ENCODE measurements around the gene DICER1. TPM values are rescaled to one million over a fixed set of nuclear protein-coding genes. Genes with fewer than 3 reads are reported as not detected.

DICER1 gene
- total RNA-seq, 1 experiment from 2014 or later = 32.7 TPM

- Histone ChIP-seq H3K27me3 (ENCODE audit: control insufficient read depth, insufficient read depth, low read length) (no peaks in the 10 kb centered on the region), H3K9me3 (ENCODE audit: control insufficient read depth, insufficient read depth, low read depth, low read length) (peaks cover 2% of the 10 kb centered on the region; the same call in 1 of the 2 replicates), H3K4me3 (ENCODE audit: low read depth in 2 of 2, low read length in 2 of 2) (no peak overlapping the region), H3K27ac (ENCODE audit: low read length) (no peak overlapping the region), H3K36me3 (ENCODE audit: control insufficient read depth, insufficient read depth, low read length) (no peaks in the 10 kb centered on the region), H3K4me1 (ENCODE audit: control insufficient read depth, insufficient read depth, low read length) (peaks cover 6% of the 10 kb centered on the region)
- DNase-seq (ENCODE audit: low read depth, low spot score) (no peak), ATAC-seq (no peak)
- CTCF ChIA-PET = interaction anchor here (0.7 kb wide), 1 partner anchor 1739 kb away, joined by 3 read pairs; no protein-coding TSS in a partner anchor
- intact Hi-C loops (cut with micrococcal nuclease; ENCODE audit: unreplicated experiment) (no loop called here), in situ Hi-C loops (cut with HindIII; ENCODE audit: low pct_unique_long_range_greater_than_20kb, low sequenced_read_pairs) (no loop called here)
- no TSS peak for BruUV-seq (replicated peaks)
- TF ChIP-seq CTCF (IDR thresholded peaks at IDR 0.05) (no peak), SIN3A (IDR thresholded peaks at IDR 0.05; ENCODE audit: borderline replicate concordance, insufficient read depth, low read depth, low read length) (no peak), REST (IDR thresholded peaks at IDR 0.05; ENCODE audit: insufficient read depth in 1 of 2, low read depth in 2 of 2, low read length in 1 of 2) (no peak), POLR2AphosphoS5 (IDR thresholded peaks at IDR 0.05; ENCODE audit: low read depth, low read length) (no peak), TCF7L2 (IDR thresholded peaks at IDR 0.05; ENCODE audit: low read depth, low read length) (no peak)
- POLR2A ChIA-PET = no interaction called here
Observed at GRCh38 chr14:95149441-95149840, 7.9 kb downstream of the DICER1 start.

- ChIA-PET POLR2A (interaction anchor here (0.7 kb wide), 1 partner anchor 456 kb away, joined by 5 read pairs; no protein-coding TSS in a partner anchor), CTCF (no interaction called here)
- H3K36me3 ChIP-seq (ENCODE audit: control insufficient read depth, insufficient read depth, low read length) = no peaks in the 10 kb centered on the region
- intact Hi-C loops (cut with micrococcal nuclease; ENCODE audit: unreplicated experiment) (no loop called here), in situ Hi-C loops (cut with HindIII; ENCODE audit: low pct_unique_long_range_greater_than_20kb, low sequenced_read_pairs) (no loop called here)
- no peaks in the 10 kb centered on the region for H3K27me3 ChIP-seq (ENCODE audit: control insufficient read depth, insufficient read depth, low read length)
- H3K9me3 ChIP-seq (ENCODE audit: control insufficient read depth, insufficient read depth, low read depth, low read length) = peaks cover 2% of the 10 kb centered on the region; the same call in 1 of the 2 replicates
- no TSS peak for BruUV-seq (replicated peaks)
- ATAC-seq (no peak), DNase-seq (ENCODE audit: low read depth, low spot score) (no peak)
- no peak overlapping the region for H3K4me3 ChIP-seq (ENCODE audit: low read depth in 2 of 2, low read length in 2 of 2)
- H3K4me1 ChIP-seq (ENCODE audit: control insufficient read depth, insufficient read depth, low read length) = peaks cover 3% of the 10 kb centered on the region; the same call in 1 of the 2 replicates
- no peak overlapping the region for H3K27ac ChIP-seq (ENCODE audit: low read length)
- no peak for TF ChIP-seq SIN3A (IDR thresholded peaks at IDR 0.05; ENCODE audit: borderline replicate concordance, insufficient read depth, low read depth, low read length)
- no peak for TF ChIP-seq REST (IDR thresholded peaks at IDR 0.05; ENCODE audit: insufficient read depth in 1 of 2, low read depth in 2 of 2, low read length in 1 of 2)
- no peak for TF ChIP-seq CTCF (IDR thresholded peaks at IDR 0.05)
- no peak for TF ChIP-seq POLR2AphosphoS5 (IDR thresholded peaks at IDR 0.05; ENCODE audit: low read depth, low read length)
- no peak for TF ChIP-seq TCF7L2 (IDR thresholded peaks at IDR 0.05; ENCODE audit: low read depth, low read length)
Observed at GRCh38 chr14:95147597-95147996, 9.7 kb downstream of the DICER1 start.
